HepG2 (cell line): Measurements from ENCODE around the gene UMPS. TPM values are rescaled to one million over a fixed set of nuclear protein-coding genes. Genes with fewer than 3 reads are reported as not detected.

Experiments
- ATAC-seq: fragments of 200-7000 bp; cut with Tn5 transposase; 3 replicates; pipeline ENCODE4 v1.9.1; 2020; ENCODE audit warnings: mild to moderate bottlenecking, moderate library complexity
- BruUV-seq: library from RNA; stranded (reverse); fragments of 400-500 nt; replicated peaks from 2 replicates; lab custom pipeline; 2021; lab: Mats Ljungman, UMichigan
- CTCF ChIA-PET: fragments of 300-600 bp; formaldehyde crosslinking; extraction: SDS; loops from one replicate; lab custom pipeline; 2021; ENCODE audit warnings: low total read pairs, inconsistent platforms, low intra/inter-chr PET ratio; lab: Yijun Ruan, JAX
- POLR2A ChIA-PET: fragments of 350-600 bp; sonication (Branson Sonifier 250); formaldehyde crosslinking; loops from one replicate; lab custom pipeline; 2020; ENCODE audit warnings: antibody characterized with exemption, inconsistent platforms; lab: Yijun Ruan, JAX
- DNase-seq: peaks from one replicate; pipeline ENCODE4 v3.0.0-alpha.2; 2015; ENCODE audit warnings: low spot score
- FAIRE-seq: peaks from 3 replicates; lab custom pipeline; 2011; peaks lifted over from hg19 to GRCh38; lab: Jason Lieb, UNC
- H2AFZ ChIP-seq: one replicate; pipeline ENCODE4 v1.6.1; 2011; ENCODE audit warnings: low read length, inconsistent platforms
- H3K27ac ChIP-seq: fragments of 300-600 bp; 3 replicates; pipeline ENCODE4 v1.8.0; 2011; ENCODE audit warnings: mixed run types, mild to moderate bottlenecking, mixed read lengths, low read length, inconsistent platforms; ENCODE audit not compliant: insufficient read depth; ENCODE audit errors: extremely low read length
- H3K27me3 ChIP-seq, 2 experiments: fragments of 200-600 bp in 1 of 2; 2 replicates in 1 of 2; 3 replicates in 1 of 2; pipeline versions ENCODE4 v1.6.0 to v1.8.0; 2011; ENCODE audit warnings: low read length in 2 of 2, mild to moderate bottlenecking in 2 of 2, moderate library complexity in 2 of 2, inconsistent platforms in 1 of 2; ENCODE audit not compliant: insufficient read depth in 2 of 2, control insufficient read depth in 1 of 2
- H3K36me3 ChIP-seq, 2 experiments: fragments of 200-600 bp in 1 of 2; replicated peaks in 1 of 2; 2 replicates in 1 of 2; 3 replicates in 1 of 2; pipeline versions ENCODE4 v1.5.1 to v1.8.0; 2011; ENCODE audit warnings: low read length in 2 of 2, inconsistent platforms in 1 of 2; ENCODE audit not compliant: insufficient read depth in 2 of 2, control insufficient read depth in 1 of 2
- H3K4me1 ChIP-seq: 2 replicates; pipeline ENCODE4 v1.5.1; 2012; ENCODE audit warnings: low read length, inconsistent platforms; ENCODE audit not compliant: insufficient read depth
- H3K4me2 ChIP-seq: 2 replicates; pipeline ENCODE4 v1.6.0; 2011; ENCODE audit warnings: low read depth, low read length, inconsistent platforms
- H3K4me3 ChIP-seq, 3 experiments: fragments of 200-600 bp in 1 of 3; sonication (generic), shearing (Covaris generic) in 1 of 3; replicated peaks in 1 of 3; 2 replicates each; pipeline ENCODE4 v1.5.1; 2011 to 2016; ENCODE audit warnings: low read length in 3 of 3, inconsistent platforms in 2 of 3, low read depth in 2 of 3, mild to moderate bottlenecking in 2 of 3, control low read depth in 1 of 3, mixed read lengths in 1 of 3; ENCODE audit not compliant: insufficient read depth in 1 of 3
- H3K79me2 ChIP-seq: one replicate; pipeline ENCODE4 v1.6.1; 2011; ENCODE audit warnings: low read length, inconsistent platforms; ENCODE audit not compliant: insufficient read depth
- H3K9ac ChIP-seq: 2 replicates; pipeline ENCODE4 v1.6.0; 2011; ENCODE audit warnings: mild to moderate bottlenecking, low read depth, low read length, inconsistent platforms; ENCODE audit not compliant: insufficient read depth
- H3K9me3 ChIP-seq: 2 replicates; pipeline ENCODE4 v1.5.1; 2012; ENCODE audit warnings: mild to moderate bottlenecking, low read length
- H4K20me1 ChIP-seq: 2 replicates; pipeline ENCODE4 v1.6.0; 2011; ENCODE audit warnings: inconsistent platforms, mild to moderate bottlenecking, low read length, moderate library complexity; ENCODE audit not compliant: insufficient read depth
- FLYWCH1 ChIP-seq: sonication (generic); formaldehyde crosslinking; IDR thresholded peaks from 2 replicates; pipeline ENCODE4 v1.8.1; 2023; ENCODE audit warnings: mild to moderate bottlenecking, missing genetic modification reagents
- FOXA1 ChIP-seq, 2 experiments: fragments of 450-650 bp in 1 of 2; sonication (generic) in 1 of 2; formaldehyde crosslinking in 1 of 2; IDR thresholded peaks; 2 replicates each; pipeline versions ENCODE4 v1.4.0 to v1.6.1; 2016 to 2020; ENCODE audit warnings: missing genetic modification reagents in 1 of 2
- KAT7 ChIP-seq: IDR thresholded peaks from 2 replicates; pipeline ENCODE4 v1.6.1; 2018; ENCODE audit warnings: borderline replicate concordance, missing compliant biosample characterization
- MLX ChIP-seq: IDR thresholded peaks from 2 replicates; pipeline ENCODE4 v1.6.1; 2016
- NFATC3 ChIP-seq: sonication (generic); formaldehyde crosslinking; IDR thresholded peaks from 2 replicates; pipeline ENCODE4 v1.5.1; 2020; ENCODE audit warnings: mild to moderate bottlenecking, missing genetic modification reagents
- SALL1 ChIP-seq: sonication (generic); formaldehyde crosslinking; IDR thresholded peaks from 2 replicates; pipeline ENCODE4 v1.8.0; 2022; ENCODE audit warnings: mild to moderate bottlenecking, missing genetic modification reagents
- SPEN ChIP-seq: sonication (generic); formaldehyde crosslinking; IDR thresholded peaks from 2 replicates; pipeline ENCODE4 v1.5.1; 2020; ENCODE audit warnings: low read depth, mild to moderate bottlenecking, missing genetic modification reagents
- TAF1 ChIP-seq: sonication (generic); formaldehyde crosslinking; IDR thresholded peaks from 2 replicates; pipeline ENCODE4 v1.4.0; 2020; ENCODE audit warnings: missing genetic modification reagents
- TFAP4 ChIP-seq: sonication (generic); IDR thresholded peaks from 2 replicates; pipeline ENCODE4 v1.6.1; 2016; ENCODE audit warnings: low read depth, borderline replicate concordance
- THAP11 ChIP-seq: IDR thresholded peaks from 2 replicates; pipeline ENCODE4 v1.6.1; 2016; ENCODE audit warnings: missing biosample characterization, missing genetic modification reagents
- U2AF1 ChIP-seq: fragments of 200-400 bp; formaldehyde crosslinking; optimal IDR thresholded peaks from 2 replicates; pipeline ENCODE3; 2017; ENCODE audit warnings: mild to moderate bottlenecking, low read depth, low read length
- ZBTB33 ChIP-seq: sonication (generic); formaldehyde crosslinking; IDR thresholded peaks from 2 replicates; pipeline ENCODE4 v1.4.0; 2020; ENCODE audit warnings: missing genetic modification reagents
- ZNF558 ChIP-seq: sonication (generic); formaldehyde crosslinking; IDR thresholded peaks from 2 replicates; pipeline ENCODE4 v1.9.0; 2022; ENCODE audit warnings: mild to moderate bottlenecking, missing genetic modification reagents, borderline replicate concordance
- WGBS: methylation state at CpG from one replicate; pipeline ENCODE4 v1.1.6; 2017; ENCODE audit warnings: low lambda C conversion rate; 5-methylcytosine and 5-hydroxymethylcytosine counted together
- in situ Hi-C: cut with HindIII; loops from 2 replicates; pipeline ENCODE4 v1.10.0; 2017; ENCODE audit warnings: low pct_unique_long_range_greater_than_20kb; ENCODE audit not compliant: extremely low pct_ligation_motif_present
- intact Hi-C: fragments of 100-400 bp; cut with micrococcal nuclease; formaldehyde crosslinking; loops from one replicate; pipeline ENCODE4 v1.10.0; 2022; ENCODE audit not compliant: unreplicated experiment
- polyA plus RNA-seq, 8 experiments: library from polyadenylated mRNA; depleted of rRNA in 3 of 8; stranded (reverse) in 7 of 8; unstranded in 1 of 8; fragments of >200 nt; fragmentation: Illumina TruSeq in 4 of 8; extraction: Trizol in 4 of 8; gene quantifications; 2 replicates each; pipeline versions ENCODE4 v1.2.1 to v1.2.3, GENCODE V29; 2011 to 2016; ENCODE audit warnings: low read depth in 4 of 8, missing spikeins in 1 of 8, mixed read lengths in 1 of 8; ENCODE audit not compliant: insufficient read depth in 1 of 8
- total RNA-seq, 5 experiments: library from RNA; depleted of rRNA; stranded (reverse); fragments of >200 nt; fragmentation: Illumina TruSeq; extraction: Trizol; gene quantifications; 2 replicates each; pipeline ENCODE4 v1.2.3, GENCODE V29; 2016; ENCODE audit warnings: low read depth in 1 of 5

The UMPS gene
- total and polyA plus RNA-seq, 2 of the 13 experiments (the other 11 are each of a cell fraction or from before 2014, with no cell fraction given): 52.7 to 74.2 TPM

GRCh38 chr3:124760601-124761000 is 30.3 kb downstream of the UMPS start:
- H3K79me2 ChIP-seq: no peaks in the 10 kb centered on the region
- no peak overlapping the region for H3K4me2 ChIP-seq
- H3K4me3 ChIP-seq: no peak overlapping the region
- FAIRE-seq: no peak
- ChIA-PET POLR2A (interaction anchor here (1.1 to 3.0 kb wide), 6 partner anchors 30 to 141 kb away, joined by 3 to 20 read pairs (median 5); partner anchors contain the start of genes ITGB5 and UMPS), CTCF (interaction anchor here (0.7 to 2.2 kb wide), 4 partner anchors 140 to 225 kb away, joined by 3 to 27 read pairs (median 3); no protein-coding TSS in a partner anchor)
- H4K20me1 ChIP-seq: no peaks in the 10 kb centered on the region
- H3K4me1 ChIP-seq: peaks cover 23% of the 10 kb centered on the region
- no TSS peak for BruUV-seq
- no peaks in the 10 kb centered on the region for H3K27me3 ChIP-seq
- no peaks in the 10 kb centered on the region for H3K9me3 ChIP-seq
- H2AFZ ChIP-seq: no peak overlapping the region
- H3K9ac ChIP-seq: no peak overlapping the region
- in situ Hi-C loops (loop anchor here (5.0 to 25.0 kb wide), 2 partner anchors 142 to 402 kb away; no protein-coding TSS in a partner anchor), intact Hi-C loops (loop anchor here (2.0 to 5.0 kb wide), 2 partner anchors 127 to 226 kb away; partner anchors contain the start of gene ITGB5)
- WGBS: 48% methylated on average over 2 of the region's 2 CpGs
- peak; percentile 31 for DNase-seq
- H3K27ac ChIP-seq: no peak overlapping the region
- H3K36me3 ChIP-seq: peaks cover 20 to 25% of the 10 kb centered on the region in 2 experiments
- peak; percentile 46 for ATAC-seq
- TF ChIP-seq TFAP4 (0 out of 2 replicates have a peak, but pooled peaks have one; percentile 14), FOXA1 (IDR thresholded peaks at IDR 0.05) (no peak), FOXA1 (CRISPR knock-in tag; IDR thresholded peaks at IDR 0.05) (0 out of 2 replicates have a peak, but pooled peaks have one; percentile 7), FLYWCH1 (CRISPR knock-in tag) (no peak)

GRCh38 chr3:124761250-124761796 is 31.1 kb downstream of the UMPS start:
- CTCF ChIA-PET: interaction anchor here (0.6 to 2.2 kb wide), 5 partner anchors 138 to 224 kb away, joined by 3 to 27 read pairs (median 3); no protein-coding TSS in a partner anchor
- intact Hi-C loops: loop anchor here (1.0 to 5.0 kb wide), 3 partner anchors 126 to 225 kb away; partner anchors contain the start of gene ITGB5
- Histone ChIP-seq H4K20me1 (no peaks in the 10 kb centered on the region), H3K4me1 (peaks cover 23% of the 10 kb centered on the region), H3K27me3 (no peaks in the 10 kb centered on the region), H2AFZ (no peak overlapping the region), H3K4me2 (peak overlapping the region; percentile 65), H3K9me3 (no peaks in the 10 kb centered on the region), H3K36me3 (peaks cover 22 to 32% of the 10 kb centered on the region in 2 experiments), H3K9ac (no peak overlapping the region), H3K4me3 (peak overlapping the region in 1 of 3 experiments; percentile 27; a peak in 1 of 6 replicates), H3K27ac (no peak overlapping the region), H3K79me2 (no peaks in the 10 kb centered on the region)
- peak; percentile 66 for DNase-seq
- FAIRE-seq: peak; percentile 87
- 13% methylated on average over 14 of the region's 15 CpGs for WGBS
- POLR2A ChIA-PET: interaction anchor here (1.1 to 3.0 kb wide), 6 partner anchors 31 to 140 kb away, joined by 3 to 20 read pairs (median 5); partner anchors contain the start of genes ITGB5 and UMPS
- in situ Hi-C loops: loop anchor here (5.0 to 25.0 kb wide), 2 partner anchors 141 to 401 kb away; no protein-coding TSS in a partner anchor
- no TSS peak for BruUV-seq
- peak; percentile 59 for ATAC-seq
- TF ChIP-seq SALL1 (CRISPR knock-in tag): peak; percentile 67
- TF ChIP-seq ZBTB33 (CRISPR knock-in tag): 0 out of 2 replicates have a peak, but pooled peaks have one; percentile 21
- TF ChIP-seq KAT7 (CRISPR knock-in tag): peak; percentile 49; the same call in 1 of the 2 replicates
- 0 out of 2 replicates have a peak, but pooled peaks have one; percentile 45 for TF ChIP-seq NFATC3
- TF ChIP-seq MLX: no peak
- TF ChIP-seq THAP11 (CRISPR knock-in tag): peak; percentile 17; the same call in 1 of the 2 replicates
- TF ChIP-seq U2AF1: no peak
- 0 out of 2 replicates have a peak, but pooled peaks have one; percentile 26 for TF ChIP-seq SPEN (CRISPR knock-in tag)
- no peak for TF ChIP-seq ZNF558 (CRISPR knock-in tag)
- TF ChIP-seq TAF1 (CRISPR knock-in tag): no peak
